SK-N-SH (cell line): ENCODE data around the gene CALML4.

ENCODE experiments used
- JUND ChIP-seq: IDR thresholded peaks from 2 replicates; pipeline ENCODE4 v1.4.0; 2012
- POLR2AphosphoS5 ChIP-seq: IDR thresholded peaks from 2 replicates; pipeline ENCODE4 v1.6.1; 2012; ENCODE audit warnings: low read depth, low read length
- TF ChIP-seq, protein P1 (sequence below): IDR thresholded peaks from 2 replicates; pipeline ENCODE4 v1.6.1; 2012; ENCODE audit warnings: mild to moderate bottlenecking, low read depth, low read length, moderate library complexity
- TF ChIP-seq, protein P2 (sequence below): fragments of 200-600 bp; sonication (generic); IDR thresholded peaks from 2 replicates; pipeline ENCODE4 v1.6.1; 2017; ENCODE audit warnings: antibody characterized with exemption, mild to moderate bottlenecking, moderate library complexity
- TF ChIP-seq, protein P3 (sequence below): IDR thresholded peaks from 2 replicates; pipeline ENCODE4 v1.4.0; 2012; ENCODE audit warnings: low read depth

DNA sequence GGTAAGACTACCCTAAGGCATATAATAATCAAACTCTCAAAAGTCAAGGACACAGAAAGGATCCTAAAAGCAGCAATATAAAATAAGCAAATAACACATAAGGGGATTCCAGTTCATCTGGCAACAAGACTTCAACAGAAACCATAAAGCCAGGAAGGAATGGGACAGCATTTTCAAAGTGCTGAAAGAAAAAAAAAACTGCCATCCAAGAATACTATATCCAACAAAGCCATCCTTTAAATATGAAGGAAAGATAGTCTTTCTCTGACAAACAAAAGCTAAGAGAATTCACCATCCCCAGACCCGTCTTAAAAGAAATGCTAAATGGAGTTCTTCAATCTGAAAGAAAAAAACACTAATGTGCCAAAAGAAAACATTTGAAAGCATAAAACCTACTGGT, 39.1 kb upstream of the CALML4 start:
- TF ChIP-seq, protein P1, sequence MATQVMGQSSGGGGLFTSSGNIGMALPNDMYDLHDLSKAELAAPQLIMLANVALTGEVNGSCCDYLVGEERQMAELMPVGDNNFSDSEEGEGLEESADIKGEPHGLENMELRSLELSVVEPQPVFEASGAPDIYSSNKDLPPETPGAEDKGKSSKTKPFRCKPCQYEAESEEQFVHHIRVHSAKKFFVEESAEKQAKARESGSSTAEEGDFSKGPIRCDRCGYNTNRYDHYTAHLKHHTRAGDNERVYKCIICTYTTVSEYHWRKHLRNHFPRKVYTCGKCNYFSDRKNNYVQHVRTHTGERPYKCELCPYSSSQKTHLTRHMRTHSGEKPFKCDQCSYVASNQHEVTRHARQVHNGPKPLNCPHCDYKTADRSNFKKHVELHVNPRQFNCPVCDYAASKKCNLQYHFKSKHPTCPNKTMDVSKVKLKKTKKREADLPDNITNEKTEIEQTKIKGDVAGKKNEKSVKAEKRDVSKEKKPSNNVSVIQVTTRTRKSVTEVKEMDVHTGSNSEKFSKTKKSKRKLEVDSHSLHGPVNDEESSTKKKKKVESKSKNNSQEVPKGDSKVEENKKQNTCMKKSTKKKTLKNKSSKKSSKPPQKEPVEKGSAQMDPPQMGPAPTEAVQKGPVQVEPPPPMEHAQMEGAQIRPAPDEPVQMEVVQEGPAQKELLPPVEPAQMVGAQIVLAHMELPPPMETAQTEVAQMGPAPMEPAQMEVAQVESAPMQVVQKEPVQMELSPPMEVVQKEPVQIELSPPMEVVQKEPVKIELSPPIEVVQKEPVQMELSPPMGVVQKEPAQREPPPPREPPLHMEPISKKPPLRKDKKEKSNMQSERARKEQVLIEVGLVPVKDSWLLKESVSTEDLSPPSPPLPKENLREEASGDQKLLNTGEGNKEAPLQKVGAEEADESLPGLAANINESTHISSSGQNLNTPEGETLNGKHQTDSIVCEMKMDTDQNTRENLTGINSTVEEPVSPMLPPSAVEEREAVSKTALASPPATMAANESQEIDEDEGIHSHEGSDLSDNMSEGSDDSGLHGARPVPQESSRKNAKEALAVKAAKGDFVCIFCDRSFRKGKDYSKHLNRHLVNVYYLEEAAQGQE: no peak
- TF ChIP-seq, protein P2, sequence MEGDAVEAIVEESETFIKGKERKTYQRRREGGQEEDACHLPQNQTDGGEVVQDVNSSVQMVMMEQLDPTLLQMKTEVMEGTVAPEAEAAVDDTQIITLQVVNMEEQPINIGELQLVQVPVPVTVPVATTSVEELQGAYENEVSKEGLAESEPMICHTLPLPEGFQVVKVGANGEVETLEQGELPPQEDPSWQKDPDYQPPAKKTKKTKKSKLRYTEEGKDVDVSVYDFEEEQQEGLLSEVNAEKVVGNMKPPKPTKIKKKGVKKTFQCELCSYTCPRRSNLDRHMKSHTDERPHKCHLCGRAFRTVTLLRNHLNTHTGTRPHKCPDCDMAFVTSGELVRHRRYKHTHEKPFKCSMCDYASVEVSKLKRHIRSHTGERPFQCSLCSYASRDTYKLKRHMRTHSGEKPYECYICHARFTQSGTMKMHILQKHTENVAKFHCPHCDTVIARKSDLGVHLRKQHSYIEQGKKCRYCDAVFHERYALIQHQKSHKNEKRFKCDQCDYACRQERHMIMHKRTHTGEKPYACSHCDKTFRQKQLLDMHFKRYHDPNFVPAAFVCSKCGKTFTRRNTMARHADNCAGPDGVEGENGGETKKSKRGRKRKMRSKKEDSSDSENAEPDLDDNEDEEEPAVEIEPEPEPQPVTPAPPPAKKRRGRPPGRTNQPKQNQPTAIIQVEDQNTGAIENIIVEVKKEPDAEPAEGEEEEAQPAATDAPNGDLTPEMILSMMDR: no peak
- TF ChIP-seq, protein P3, sequence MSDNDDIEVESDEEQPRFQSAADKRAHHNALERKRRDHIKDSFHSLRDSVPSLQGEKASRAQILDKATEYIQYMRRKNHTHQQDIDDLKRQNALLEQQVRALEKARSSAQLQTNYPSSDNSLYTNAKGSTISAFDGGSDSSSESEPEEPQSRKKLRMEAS: no peak
- TF ChIP-seq JUND (no peak), POLR2AphosphoS5 (no peak)
